ENCODE results near the gene CD200.
"Not testable (repeated sequence)": the region's sequence is repeated elsewhere in the genome, so short reads cannot be mapped to it uniquely, and the experiment has no call there.

The CD200 gene

GRCh38 chr3:112391648-112392047 lies 58.7 kb downstream of the CD200 start:
- DNase-seq, result no peak

GRCh38 chr3:112392393-112393359 lies 59.7 kb downstream of the CD200 start:
- no peak for DNase-seq

- no peak for DNase-seq
These were observed 60.4 kb downstream of the CD200 start for GRCh38 chr3:112393360-112393728.

GRCh38 chr3:112394003-112394640 lies 61.2 kb downstream of the CD200 start:
- DNase-seq, result no peak

- DNase-seq, result peak; percentile 78
These were observed 62.4 kb downstream of the CD200 start for GRCh38 chr3:112395181-112395895.

GRCh38 chr3:112395896-112396290 lies 62.9 kb downstream of the CD200 start:
- DNase-seq, result peak; percentile 61

GRCh38 chr3:112397556-112397955 lies 64.6 kb downstream of the CD200 start:
- no peak for DNase-seq

- no peak for DNase-seq
These were observed 66.1 kb downstream of the CD200 start for GRCh38 chr3:112399064-112399463.

GRCh38 chr3:112399554-112399953 lies 66.6 kb downstream of the CD200 start:
- DNase-seq, result not testable (repeated sequence)

- DNase-seq, result not testable (repeated sequence)
These were observed 67.4 kb downstream of the CD200 start for GRCh38 chr3:112400317-112400716.

- no peak for DNase-seq
These were observed 68.7 kb downstream of the CD200 start for GRCh38 chr3:112401617-112402016.

GRCh38 chr3:112403103-112403502 lies 70.1 kb downstream of the CD200 start:
- no peak for DNase-seq

- DNase-seq, result not testable (repeated sequence)
These were observed 72.1 kb downstream of the CD200 start for GRCh38 chr3:112404924-112405549.

- no peak for DNase-seq
These were observed 72.9 kb downstream of the CD200 start for GRCh38 chr3:112405845-112406244.

- no peak for DNase-seq
These were observed 74.4 kb downstream of the CD200 start for GRCh38 chr3:112407214-112407887.

- DNase-seq, result no peak
These were observed 75.1 kb downstream of the CD200 start for GRCh38 chr3:112407888-112408702.

- no peak for DNase-seq
These were observed 76.1 kb downstream of the CD200 start for GRCh38 chr3:112409041-112409440.

- no peak for DNase-seq
These were observed 78.5 kb downstream of the CD200 start for GRCh38 chr3:112411425-112411824.
